ENCODE data around the gene CLCA2.
A peak's percentile ranks its signal among the peaks of the same experiment; 100 is the strongest.

CLCA2 gene

GRCh38 chr1:86423873-86424272, at the start of gene CLCA2:
TSS of gene CLCA2 (plus strand) at chr1:86424171. CDS start at chr1:86424248, 77 bp downstream.
- peaks cover 28% of the 10 kb centered on the region for H3K27me3 Mint-ChIP-seq (ENCODE audit: low read depth)
- H3K9me3 Mint-ChIP-seq: no peaks in the 10 kb centered on the region
- H3K4me3 Mint-ChIP-seq: no peak within 1 kb of the TSS
- H3K27ac Mint-ChIP-seq: no peak within 1 kb of the TSS
- H3K4me1 Mint-ChIP-seq (ENCODE audit: low read depth): peaks cover 2% of the 10 kb centered on the region
- no peaks in the 10 kb centered on the region for H3K36me3 Mint-ChIP-seq (ENCODE audit: low read depth)

- Mint-ChIP-seq H3K4me3 (no peak overlapping the region), H3K9me3 (peaks cover 21% of the 10 kb centered on the region), H3K27me3 (ENCODE audit: low read depth) (no peaks in the 10 kb centered on the region), H3K36me3 (ENCODE audit: low read depth) (peaks cover 49% of the 10 kb centered on the region), H3K4me1 (ENCODE audit: low read depth) (no peaks in the 10 kb centered on the region), H3K27ac (no peak overlapping the region)
These were observed 48.3 kb upstream of the CLCA2 start for GRCh38 chr1:86375688-86376087.

- H3K36me3 Mint-ChIP-seq (ENCODE audit: low read depth): peaks cover 50% of the 10 kb centered on the region
- H3K27ac Mint-ChIP-seq: no peak overlapping the region
- H3K9me3 Mint-ChIP-seq: peaks cover 21% of the 10 kb centered on the region
- no peaks in the 10 kb centered on the region for H3K4me1 Mint-ChIP-seq (ENCODE audit: low read depth)
- no peaks in the 10 kb centered on the region for H3K27me3 Mint-ChIP-seq (ENCODE audit: low read depth)
- H3K4me3 Mint-ChIP-seq: no peak overlapping the region
These were observed 46.6 kb upstream of the CLCA2 start for GRCh38 chr1:86377341-86377740.

- H3K27me3 Mint-ChIP-seq (ENCODE audit: low read depth): no peaks in the 10 kb centered on the region
- H3K36me3 Mint-ChIP-seq (ENCODE audit: low read depth): peaks cover 43% of the 10 kb centered on the region
- peaks cover 21% of the 10 kb centered on the region for H3K9me3 Mint-ChIP-seq
- H3K4me3 Mint-ChIP-seq: no peak overlapping the region
- peaks cover 2% of the 10 kb centered on the region for H3K4me1 Mint-ChIP-seq (ENCODE audit: low read depth)
- no peak overlapping the region for H3K27ac Mint-ChIP-seq
These were observed 45.2 kb upstream of the CLCA2 start for GRCh38 chr1:86378813-86379212.

GRCh38 chr1:86380257-86380861, 43.6 kb upstream of the CLCA2 start:
- Mint-ChIP-seq H3K27ac (no peak overlapping the region), H3K36me3 (ENCODE audit: low read depth) (peaks cover 36% of the 10 kb centered on the region), H3K4me3 (no peak overlapping the region), H3K9me3 (peaks cover 21% of the 10 kb centered on the region), H3K27me3 (ENCODE audit: low read depth) (no peaks in the 10 kb centered on the region), H3K4me1 (ENCODE audit: low read depth) (peaks cover 2% of the 10 kb centered on the region)

GRCh38 chr1:86381223-86381622, 42.7 kb upstream of the CLCA2 start:
- peaks cover 2% of the 10 kb centered on the region for H3K4me1 Mint-ChIP-seq (ENCODE audit: low read depth)
- no peak overlapping the region for H3K27ac Mint-ChIP-seq
- H3K9me3 Mint-ChIP-seq: peaks cover 20% of the 10 kb centered on the region

GRCh38 chr1:86382878-86383277, 41.1 kb upstream of the CLCA2 start:
- H3K4me1 Mint-ChIP-seq (ENCODE audit: low read depth): peaks cover 2% of the 10 kb centered on the region

More at GRCh38 chr1:86381223-86381622, 42.7 kb upstream of the CLCA2 start:
- Mint-ChIP-seq H3K36me3 (ENCODE audit: low read depth) (peaks cover 32% of the 10 kb centered on the region), H3K4me3 (no peak overlapping the region), H3K27me3 (ENCODE audit: low read depth) (no peaks in the 10 kb centered on the region)

GRCh38 chr1:86387916-86388627, 35.9 kb upstream of the CLCA2 start:
- Mint-ChIP-seq H3K36me3 (ENCODE audit: low read depth) (peaks cover 24% of the 10 kb centered on the region), H3K4me3 (no peak overlapping the region), H3K9me3 (peaks cover 13% of the 10 kb centered on the region), H3K27me3 (ENCODE audit: low read depth) (no peaks in the 10 kb centered on the region), H3K4me1 (ENCODE audit: low read depth) (peaks cover 27% of the 10 kb centered on the region), H3K27ac (no peak overlapping the region)

More at GRCh38 chr1:86382878-86383277, 41.1 kb upstream of the CLCA2 start:
- H3K4me3 Mint-ChIP-seq: peak overlapping the region; percentile 28
- H3K27ac Mint-ChIP-seq: no peak overlapping the region
- peaks cover 6% of the 10 kb centered on the region for H3K9me3 Mint-ChIP-seq
- no peaks in the 10 kb centered on the region for H3K27me3 Mint-ChIP-seq (ENCODE audit: low read depth)
- peaks cover 16% of the 10 kb centered on the region for H3K36me3 Mint-ChIP-seq (ENCODE audit: low read depth)

GRCh38 chr1:86388777-86389176, 35.2 kb upstream of the CLCA2 start:
- H3K36me3 Mint-ChIP-seq (ENCODE audit: low read depth): peaks cover 30% of the 10 kb centered on the region
- no peak overlapping the region for H3K4me3 Mint-ChIP-seq
- H3K4me1 Mint-ChIP-seq (ENCODE audit: low read depth): peaks cover 33% of the 10 kb centered on the region
- no peaks in the 10 kb centered on the region for H3K27me3 Mint-ChIP-seq (ENCODE audit: low read depth)
- peaks cover 13% of the 10 kb centered on the region for H3K9me3 Mint-ChIP-seq
- H3K27ac Mint-ChIP-seq: peak overlapping the region; percentile 83

GRCh38 chr1:86389307-86389706, 34.7 kb upstream of the CLCA2 start:
- Mint-ChIP-seq H3K27me3 (ENCODE audit: low read depth) (no peaks in the 10 kb centered on the region), H3K4me1 (ENCODE audit: low read depth) (peaks cover 35% of the 10 kb centered on the region), H3K4me3 (peak overlapping the region; percentile 72), H3K36me3 (ENCODE audit: low read depth) (peaks cover 31% of the 10 kb centered on the region), H3K9me3 (peaks cover 13% of the 10 kb centered on the region), H3K27ac (peak overlapping the region; percentile 83)

GRCh38 chr1:86394416-86394815, 29.6 kb upstream of the CLCA2 start:
- H3K4me1 Mint-ChIP-seq (ENCODE audit: low read depth): peaks cover 49% of the 10 kb centered on the region
- H3K27ac Mint-ChIP-seq: no peak overlapping the region
- peak overlapping the region; percentile 55 for H3K4me3 Mint-ChIP-seq
- H3K9me3 Mint-ChIP-seq: peaks cover 13% of the 10 kb centered on the region
- H3K27me3 Mint-ChIP-seq (ENCODE audit: low read depth): no peaks in the 10 kb centered on the region
- peaks cover 32% of the 10 kb centered on the region for H3K36me3 Mint-ChIP-seq (ENCODE audit: low read depth)

GRCh38 chr1:86395751-86396497, 28.0 kb upstream of the CLCA2 start, which contains the start of gene ODF2L:
TSS of gene ODF2L (minus strand) at chr1:86396323. CDS start at chr1:86387027, 9,296 bp downstream.
- Mint-ChIP-seq H3K36me3 (ENCODE audit: low read depth) (peaks cover 19% of the 10 kb centered on the region), H3K27me3 (ENCODE audit: low read depth) (peaks cover 3% of the 10 kb centered on the region), H3K27ac (peak within 1 kb of the TSS; percentile 94), H3K4me3 (peak within 1 kb of the TSS; percentile 98), H3K9me3 (peaks cover 6% of the 10 kb centered on the region), H3K4me1 (ENCODE audit: low read depth) (peaks cover 36% of the 10 kb centered on the region)

- Mint-ChIP-seq H3K9me3 (no peaks in the 10 kb centered on the region), H3K27ac (peak overlapping the region; percentile 94), H3K27me3 (ENCODE audit: low read depth) (peaks cover 6% of the 10 kb centered on the region), H3K4me1 (ENCODE audit: low read depth) (peaks cover 30% of the 10 kb centered on the region), H3K4me3 (peak overlapping the region; percentile 98), H3K36me3 (ENCODE audit: low read depth) (peaks cover 14% of the 10 kb centered on the region)
These were observed 27.5 kb upstream of the CLCA2 start for GRCh38 chr1:86396498-86396890.

- Mint-ChIP-seq H3K4me1 (ENCODE audit: low read depth) (no peaks in the 10 kb centered on the region), H3K27ac (no peak overlapping the region), H3K9me3 (no peaks in the 10 kb centered on the region), H3K36me3 (ENCODE audit: low read depth) (no peaks in the 10 kb centered on the region), H3K4me3 (no peak overlapping the region), H3K27me3 (ENCODE audit: low read depth) (peaks cover 11% of the 10 kb centered on the region)
These were observed 14.5 kb upstream of the CLCA2 start for GRCh38 chr1:86409416-86410021.
